Panc1 (cell line): Measurements from ENCODE around the gene PECR. TPM values are rescaled to one million over a fixed set of nuclear protein-coding genes. Genes with fewer than 3 reads are reported as not detected.

Experiments
- ATAC-seq: fragments of 200-7000 bp; cut with Tn5 transposase; 2 replicates; pipeline ENCODE4 v1.9.1; 2020; ENCODE audit warnings: mild to moderate bottlenecking, moderate library complexity
- BruUV-seq: library from RNA; stranded (reverse); fragments of 400-500 nt; replicated peaks from 2 replicates; lab custom pipeline; 2021; lab: Mats Ljungman, UMichigan
- CTCF ChIA-PET: fragments of 300-600 bp; sonication (Branson Sonifier 250); formaldehyde crosslinking; loops from one replicate; lab custom pipeline; 2022; ENCODE audit warnings: antibody characterized with exemption; lab: Charles Lee
- POLR2A ChIA-PET: fragments of 300-600 bp; sonication (Branson Sonifier 250); formaldehyde crosslinking; loops from one replicate; lab custom pipeline; 2022; ENCODE audit warnings: antibody characterized with exemption; lab: Charles Lee
- DNase-seq: peaks from one replicate; pipeline ENCODE4 v3.0.0-alpha.2; 2010; ENCODE audit warnings: low read depth, low spot score
- H3K27ac ChIP-seq: 2 replicates; pipeline ENCODE4 v1.5.1; 2011; ENCODE audit warnings: mild to moderate bottlenecking, low read length, inconsistent platforms
- H3K27me3 ChIP-seq: fragments of 200-500 bp; sonication (Bioruptor generic); 2 replicates; pipeline ENCODE4 v1.6.0; 2014; ENCODE audit warnings: low read length, inconsistent platforms; ENCODE audit not compliant: control insufficient read depth, insufficient read depth
- H3K36me3 ChIP-seq: fragments of 200-500 bp; sonication (Bioruptor generic); 2 replicates; pipeline ENCODE4 v1.5.1; 2014; ENCODE audit warnings: inconsistent platforms, mild to moderate bottlenecking, low read length, moderate library complexity; ENCODE audit not compliant: control insufficient read depth, insufficient read depth
- H3K4me1 ChIP-seq: 2 replicates; pipeline ENCODE4 v1.5.1; 2011; ENCODE audit warnings: inconsistent platforms, mild to moderate bottlenecking, low read length, moderate library complexity; ENCODE audit not compliant: control insufficient read depth, insufficient read depth
- H3K4me3 ChIP-seq, 2 experiments: 2 replicates each; pipeline ENCODE4 v1.5.1; 2011 to 2012; ENCODE audit warnings: low read depth in 2 of 2, low read length in 2 of 2, mild to moderate bottlenecking in 2 of 2, inconsistent platforms in 1 of 2, moderate library complexity in 1 of 2
- H3K9me3 ChIP-seq: fragments of 200-500 bp; sonication (Bioruptor generic); 2 replicates; pipeline ENCODE4 v1.5.1; 2014; ENCODE audit warnings: low read depth, mild to moderate bottlenecking, inconsistent platforms, low read length, moderate library complexity; ENCODE audit not compliant: control insufficient read depth, insufficient read depth
- POLR2AphosphoS5 ChIP-seq: IDR thresholded peaks from 2 replicates; pipeline ENCODE4 v1.6.1; 2012; ENCODE audit warnings: mild to moderate bottlenecking, low read depth, low read length, moderate library complexity
- SIN3A ChIP-seq: IDR thresholded peaks from 2 replicates; pipeline ENCODE4 v1.6.1; 2012; ENCODE audit warnings: low read depth, mild to moderate bottlenecking, low read length, moderate library complexity, borderline replicate concordance; ENCODE audit not compliant: insufficient read depth
- TCF7L2 ChIP-seq: IDR thresholded peaks from 2 replicates; pipeline ENCODE4 v1.6.1; 2011; ENCODE audit warnings: mild to moderate bottlenecking, low read depth, low read length, inconsistent platforms
- in situ Hi-C: cut with HindIII; loops from 2 replicates; pipeline ENCODE4 v1.10.0; 2016; ENCODE audit warnings: low sequenced_read_pairs, low pct_unique_long_range_greater_than_20kb
- intact Hi-C: fragments of 100-400 bp; cut with micrococcal nuclease; formaldehyde crosslinking; loops from one replicate; pipeline ENCODE4 v1.10.0; 2022; ENCODE audit not compliant: unreplicated experiment
- total RNA-seq: library from RNA; stranded (reverse); gene quantifications from one replicate; pipeline ENCODE4 v1.2.1, GENCODE V29; 2021; ENCODE audit not compliant: unreplicated experiment
- TF ChIP-seq, protein P1 (sequence below), 2 experiments: IDR thresholded peaks; 2 replicates each; pipeline ENCODE4 v1.6.1; 2011 to 2012; ENCODE audit warnings: low read depth in 2 of 2, control low read depth in 1 of 2, low read length in 1 of 2, mild to moderate bottlenecking in 1 of 2, moderate library complexity in 1 of 2; ENCODE audit not compliant: insufficient read depth in 1 of 2
- TF ChIP-seq, protein P2 (sequence below): fragments of 450-650 bp; IDR thresholded peaks from 2 replicates; pipeline ENCODE4 v1.5.1; 2017; ENCODE audit warnings: mild to moderate bottlenecking

PECR gene
- total RNA-seq, 1 experiment from 2014 or later, result 16.5 TPM

GRCh38 chr2:216017365-216017764 is 64.2 kb downstream of the PECR start:
- Histone ChIP-seq H3K27ac (no peak overlapping the region), H3K9me3 (no peaks in the 10 kb centered on the region), H3K4me1 (peaks cover 7% of the 10 kb centered on the region), H3K4me3 (no peak overlapping the region), H3K27me3 (no peaks in the 10 kb centered on the region), H3K36me3 (no peaks in the 10 kb centered on the region; the same call in 1 of the 2 replicates)
- POLR2A ChIA-PET, result no interaction called here
- TF ChIP-seq, protein P1, sequence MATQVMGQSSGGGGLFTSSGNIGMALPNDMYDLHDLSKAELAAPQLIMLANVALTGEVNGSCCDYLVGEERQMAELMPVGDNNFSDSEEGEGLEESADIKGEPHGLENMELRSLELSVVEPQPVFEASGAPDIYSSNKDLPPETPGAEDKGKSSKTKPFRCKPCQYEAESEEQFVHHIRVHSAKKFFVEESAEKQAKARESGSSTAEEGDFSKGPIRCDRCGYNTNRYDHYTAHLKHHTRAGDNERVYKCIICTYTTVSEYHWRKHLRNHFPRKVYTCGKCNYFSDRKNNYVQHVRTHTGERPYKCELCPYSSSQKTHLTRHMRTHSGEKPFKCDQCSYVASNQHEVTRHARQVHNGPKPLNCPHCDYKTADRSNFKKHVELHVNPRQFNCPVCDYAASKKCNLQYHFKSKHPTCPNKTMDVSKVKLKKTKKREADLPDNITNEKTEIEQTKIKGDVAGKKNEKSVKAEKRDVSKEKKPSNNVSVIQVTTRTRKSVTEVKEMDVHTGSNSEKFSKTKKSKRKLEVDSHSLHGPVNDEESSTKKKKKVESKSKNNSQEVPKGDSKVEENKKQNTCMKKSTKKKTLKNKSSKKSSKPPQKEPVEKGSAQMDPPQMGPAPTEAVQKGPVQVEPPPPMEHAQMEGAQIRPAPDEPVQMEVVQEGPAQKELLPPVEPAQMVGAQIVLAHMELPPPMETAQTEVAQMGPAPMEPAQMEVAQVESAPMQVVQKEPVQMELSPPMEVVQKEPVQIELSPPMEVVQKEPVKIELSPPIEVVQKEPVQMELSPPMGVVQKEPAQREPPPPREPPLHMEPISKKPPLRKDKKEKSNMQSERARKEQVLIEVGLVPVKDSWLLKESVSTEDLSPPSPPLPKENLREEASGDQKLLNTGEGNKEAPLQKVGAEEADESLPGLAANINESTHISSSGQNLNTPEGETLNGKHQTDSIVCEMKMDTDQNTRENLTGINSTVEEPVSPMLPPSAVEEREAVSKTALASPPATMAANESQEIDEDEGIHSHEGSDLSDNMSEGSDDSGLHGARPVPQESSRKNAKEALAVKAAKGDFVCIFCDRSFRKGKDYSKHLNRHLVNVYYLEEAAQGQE (IDR thresholded peaks at IDR 0.05; ENCODE audit: insufficient read depth in 1 of 2, low read depth in 2 of 2, low read length in 1 of 2), result no peak
- TF ChIP-seq SIN3A (no peak), TCF7L2 (no peak), POLR2AphosphoS5 (no peak)
- TF ChIP-seq, protein P2, sequence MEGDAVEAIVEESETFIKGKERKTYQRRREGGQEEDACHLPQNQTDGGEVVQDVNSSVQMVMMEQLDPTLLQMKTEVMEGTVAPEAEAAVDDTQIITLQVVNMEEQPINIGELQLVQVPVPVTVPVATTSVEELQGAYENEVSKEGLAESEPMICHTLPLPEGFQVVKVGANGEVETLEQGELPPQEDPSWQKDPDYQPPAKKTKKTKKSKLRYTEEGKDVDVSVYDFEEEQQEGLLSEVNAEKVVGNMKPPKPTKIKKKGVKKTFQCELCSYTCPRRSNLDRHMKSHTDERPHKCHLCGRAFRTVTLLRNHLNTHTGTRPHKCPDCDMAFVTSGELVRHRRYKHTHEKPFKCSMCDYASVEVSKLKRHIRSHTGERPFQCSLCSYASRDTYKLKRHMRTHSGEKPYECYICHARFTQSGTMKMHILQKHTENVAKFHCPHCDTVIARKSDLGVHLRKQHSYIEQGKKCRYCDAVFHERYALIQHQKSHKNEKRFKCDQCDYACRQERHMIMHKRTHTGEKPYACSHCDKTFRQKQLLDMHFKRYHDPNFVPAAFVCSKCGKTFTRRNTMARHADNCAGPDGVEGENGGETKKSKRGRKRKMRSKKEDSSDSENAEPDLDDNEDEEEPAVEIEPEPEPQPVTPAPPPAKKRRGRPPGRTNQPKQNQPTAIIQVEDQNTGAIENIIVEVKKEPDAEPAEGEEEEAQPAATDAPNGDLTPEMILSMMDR, result no peak
- in situ Hi-C loops, result no loop called here
- ATAC-seq, result no peak
- no peak for DNase-seq
- no TSS peak for BruUV-seq
- CTCF ChIA-PET, result no interaction called here
- intact Hi-C loops, result no loop called here

GRCh38 chr2:216016581-216016980 is 65.0 kb downstream of the PECR start:
- POLR2A ChIA-PET, result no interaction called here
- H3K4me1 ChIP-seq, result peaks cover 14% of the 10 kb centered on the region
- no peaks in the 10 kb centered on the region for H3K9me3 ChIP-seq
- no peaks in the 10 kb centered on the region; the same call in 1 of the 2 replicates for H3K36me3 ChIP-seq
- in situ Hi-C loops (no loop called here), intact Hi-C loops (no loop called here)
- CTCF ChIA-PET, result no interaction called here
- no peaks in the 10 kb centered on the region for H3K27me3 ChIP-seq
- no peak overlapping the region for H3K27ac ChIP-seq
- DNase-seq (no peak), ATAC-seq (no peak)
- BruUV-seq, result no TSS peak
- no peak overlapping the region for H3K4me3 ChIP-seq
- TF ChIP-seq, protein P2, result no peak
- TF ChIP-seq SIN3A, result no peak
- TF ChIP-seq POLR2AphosphoS5, result no peak
- TF ChIP-seq, protein P1 (IDR thresholded peaks at IDR 0.05; ENCODE audit: insufficient read depth in 1 of 2, low read depth in 2 of 2, low read length in 1 of 2), result no peak
